ENCODE measurements around the gene COLEC12. TPM values are rescaled to one million over a fixed set of nuclear protein-coding genes. Genes with fewer than 3 reads are reported as not detected.

The COLEC12 gene
- total and polyA plus RNA-seq, 2 experiments from 2014 or later: 23.2 to 28.3 TPM

DNA sequence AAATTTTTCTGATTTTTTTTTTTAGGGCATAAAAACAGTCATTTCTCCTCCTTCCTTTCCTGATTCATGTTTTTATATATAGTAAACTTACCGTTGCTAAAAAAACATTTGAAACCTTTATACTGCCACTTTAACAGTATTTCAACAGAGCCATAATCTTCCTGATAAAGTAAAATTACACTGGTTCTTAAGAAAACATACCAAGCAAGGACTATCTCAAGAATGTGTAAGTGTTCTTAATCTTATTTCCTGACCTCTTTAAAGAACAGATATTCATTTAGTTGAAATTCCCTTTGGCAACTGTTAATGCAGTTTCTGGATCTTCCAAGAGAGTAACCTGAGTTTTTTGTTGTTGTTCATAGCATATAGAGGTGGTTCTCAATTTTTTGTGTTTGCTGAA is 26.6 kb upstream of the COLEC12 start:
- Histone ChIP-seq H4K20me1 (ENCODE audit: insufficient read depth, poor library complexity, severe bottlenecking) (no peaks in the 10 kb centered on the region), H3K4me1 (ENCODE audit: insufficient read depth) (peaks cover 12% of the 10 kb centered on the region), H3K4me3 (no peak overlapping the region), H3K9me2 (replicated peaks; ENCODE audit: insufficient read depth) (no peaks in the 10 kb centered on the region), H3K36me3 (replicated peaks; ENCODE audit: insufficient read depth, low read depth) (no peaks in the 10 kb centered on the region), H3K79me2 (no peaks in the 10 kb centered on the region), H2AFZ (no peak overlapping the region), H3K4me2 (peak overlapping the region; percentile 36), H3K27ac (peak overlapping the region; percentile 11), H3K9me3 (ENCODE audit: low read depth) (no peaks in the 10 kb centered on the region), H3K27me3 (no peaks in the 10 kb centered on the region)
- 31% methylated on average over 1 of the region's 1 CpG for WGBS (ENCODE audit: low lambda C conversion rate, missing lambda C conversion rate)
- no peak for DNase-seq (ENCODE audit: low spot score)
- TF ChIP-seq EZH2phosphoT487 (IDR thresholded peaks at IDR 0.05; ENCODE audit: low read depth, severe bottlenecking, unreplicated experiment) (no peak), CTCF (IDR thresholded peaks at IDR 0.05; ENCODE audit: poor library complexity) (no peak), EZH2 (IDR thresholded peaks at IDR 0.05; ENCODE audit: borderline replicate concordance) (no peak)

- Histone ChIP-seq H3K9me3 (ENCODE audit: low read depth) (no peaks in the 10 kb centered on the region), H3K79me2 (no peaks in the 10 kb centered on the region), H3K4me2 (peak overlapping the region; percentile 36), H3K27me3 (no peaks in the 10 kb centered on the region), H4K20me1 (ENCODE audit: insufficient read depth, poor library complexity, severe bottlenecking) (no peaks in the 10 kb centered on the region), H3K4me3 (no peak overlapping the region), H3K4me1 (ENCODE audit: insufficient read depth) (peaks cover 12% of the 10 kb centered on the region), H3K27ac (no peak overlapping the region), H2AFZ (no peak overlapping the region), H3K36me3 (replicated peaks; ENCODE audit: insufficient read depth, low read depth) (no peaks in the 10 kb centered on the region), H3K9me2 (replicated peaks; ENCODE audit: insufficient read depth) (no peaks in the 10 kb centered on the region)
- no peak for DNase-seq (ENCODE audit: low spot score)
- 77% methylated on average over 2 of the region's 2 CpGs for WGBS (ENCODE audit: low lambda C conversion rate, missing lambda C conversion rate)
- no peak for TF ChIP-seq EZH2 (IDR thresholded peaks at IDR 0.05; ENCODE audit: borderline replicate concordance)
- TF ChIP-seq EZH2phosphoT487 (IDR thresholded peaks at IDR 0.05; ENCODE audit: low read depth, severe bottlenecking, unreplicated experiment): no peak
- TF ChIP-seq CTCF (IDR thresholded peaks at IDR 0.05; ENCODE audit: poor library complexity): no peak
Measured at GRCh38 chr18:526681-527080, 26.2 kb upstream of the COLEC12 start.

GRCh38 chr18:525036-525797 is 24.7 kb upstream of the COLEC12 start:
- H3K4me2 ChIP-seq: no peak overlapping the region
- 75% methylated on average over 6 of the region's 6 CpGs for WGBS (ENCODE audit: low lambda C conversion rate, missing lambda C conversion rate)
- no peak for DNase-seq (ENCODE audit: low spot score)

More at GRCh38 chr18:525036-525797, 24.7 kb upstream of the COLEC12 start:
- Histone ChIP-seq H4K20me1 (ENCODE audit: insufficient read depth, poor library complexity, severe bottlenecking) (no peaks in the 10 kb centered on the region), H3K27ac (no peak overlapping the region), H2AFZ (no peak overlapping the region), H3K9me3 (ENCODE audit: low read depth) (no peaks in the 10 kb centered on the region), H3K4me1 (ENCODE audit: insufficient read depth) (peaks cover 12% of the 10 kb centered on the region), H3K36me3 (replicated peaks; ENCODE audit: insufficient read depth, low read depth) (no peaks in the 10 kb centered on the region), H3K4me3 (no peak overlapping the region), H3K79me2 (no peaks in the 10 kb centered on the region), H3K27me3 (no peaks in the 10 kb centered on the region), H3K9me2 (replicated peaks; ENCODE audit: insufficient read depth) (no peaks in the 10 kb centered on the region)
- TF ChIP-seq EZH2phosphoT487 (IDR thresholded peaks at IDR 0.05; ENCODE audit: low read depth, severe bottlenecking, unreplicated experiment) (no peak), CTCF (IDR thresholded peaks at IDR 0.05; ENCODE audit: poor library complexity) (no peak), EZH2 (IDR thresholded peaks at IDR 0.05; ENCODE audit: borderline replicate concordance) (no peak)
